ENCODE results near the gene SLC44A1.
"Not testable (repeated sequence)": the region's sequence is repeated elsewhere in the genome, so short reads cannot be mapped to it uniquely, and the experiment has no call there.

Gene SLC44A1

GRCh38 chr9:105262497-105262896, 18.0 kb downstream of the SLC44A1 start:
- peaks cover 35% of the 10 kb centered on the region for H3K79me2 ChIP-seq
- H3K36me3 ChIP-seq (ENCODE audit: control insufficient read depth, insufficient read depth, low read length) = no peaks in the 10 kb centered on the region
- no peak overlapping the region for H3K27ac ChIP-seq
- H3K4me3 ChIP-seq (ENCODE audit: low read depth, low read length) = no peak overlapping the region
- no peaks in the 10 kb centered on the region for H3K9me3 ChIP-seq (ENCODE audit: control insufficient read depth, low read length)
- H3K4me1 ChIP-seq = peaks cover 7% of the 10 kb centered on the region
- H3K27me3 ChIP-seq (ENCODE audit: control insufficient read depth, insufficient read depth, low read length) = no peaks in the 10 kb centered on the region
- no peak overlapping the region for H2AFZ ChIP-seq
- no peak overlapping the region for H3K9ac ChIP-seq
- H3K4me2 ChIP-seq (ENCODE audit: low read length) = no peak overlapping the region
- TF ChIP-seq CTCF (IDR thresholded peaks at IDR 0.05) = no peak

GRCh38 chr9:105264380-105264779, 19.9 kb downstream of the SLC44A1 start:
- no peak overlapping the region for H2AFZ ChIP-seq
- H3K27ac ChIP-seq = no peak overlapping the region
- no peak overlapping the region for H3K9ac ChIP-seq
- H3K27me3 ChIP-seq (ENCODE audit: control insufficient read depth, insufficient read depth, low read length) = no peaks in the 10 kb centered on the region
- H3K79me2 ChIP-seq = peaks cover 38% of the 10 kb centered on the region
- no peaks in the 10 kb centered on the region for H3K4me1 ChIP-seq
- no peaks in the 10 kb centered on the region for H3K36me3 ChIP-seq (ENCODE audit: control insufficient read depth, insufficient read depth, low read length)
- H3K4me2 ChIP-seq (ENCODE audit: low read length) = no peak overlapping the region
- no peak for TF ChIP-seq CTCF (IDR thresholded peaks at IDR 0.05)
- no peak overlapping the region for H3K4me3 ChIP-seq (ENCODE audit: low read depth, low read length)
- H3K9me3 ChIP-seq (ENCODE audit: control insufficient read depth, low read length) = no peaks in the 10 kb centered on the region

- H3K4me1 ChIP-seq; H2AFZ ChIP-seq; H3K27ac ChIP-seq; H3K9ac ChIP-seq; H3K9me3 ChIP-seq (ENCODE audit: control insufficient read depth, low read length); H3K27me3 ChIP-seq (ENCODE audit: control insufficient read depth, insufficient read depth, low read length); H3K4me3 ChIP-seq (ENCODE audit: low read depth, low read length); H3K4me2 ChIP-seq (ENCODE audit: low read length); H3K36me3 ChIP-seq (ENCODE audit: control insufficient read depth, insufficient read depth, low read length): not testable (repeated sequence)
- H3K79me2 ChIP-seq = peaks cover 32% of the 10 kb centered on the region
These were observed 23.8 kb downstream of the SLC44A1 start for GRCh38 chr9:105268254-105268653.

GRCh38 chr9:105269593-105269992, 25.1 kb downstream of the SLC44A1 start:
- Histone ChIP-seq H3K36me3 (ENCODE audit: control insufficient read depth, insufficient read depth, low read length) (no peaks in the 10 kb centered on the region), H3K4me1 (peaks cover 7% of the 10 kb centered on the region), H3K4me2 (ENCODE audit: low read length) (no peak overlapping the region), H2AFZ (no peak overlapping the region), H3K27ac (no peak overlapping the region), H3K27me3 (ENCODE audit: control insufficient read depth, insufficient read depth, low read length) (no peaks in the 10 kb centered on the region), H3K79me2 (peaks cover 29% of the 10 kb centered on the region), H3K9ac (no peak overlapping the region), H3K9me3 (ENCODE audit: control insufficient read depth, low read length) (no peaks in the 10 kb centered on the region), H3K4me3 (ENCODE audit: low read depth, low read length) (no peak overlapping the region)
- no peak for TF ChIP-seq CTCF (IDR thresholded peaks at IDR 0.05)

GRCh38 chr9:105270711-105271110, 26.3 kb downstream of the SLC44A1 start:
- Histone ChIP-seq H3K27ac (no peak overlapping the region), H3K4me1 (peaks cover 7% of the 10 kb centered on the region), H3K4me3 (ENCODE audit: low read depth, low read length) (no peak overlapping the region), H3K27me3 (ENCODE audit: control insufficient read depth, insufficient read depth, low read length) (no peaks in the 10 kb centered on the region), H2AFZ (no peak overlapping the region), H3K79me2 (peaks cover 21% of the 10 kb centered on the region), H3K9ac (no peak overlapping the region), H3K4me2 (ENCODE audit: low read length) (no peak overlapping the region), H3K9me3 (ENCODE audit: control insufficient read depth, low read length) (no peaks in the 10 kb centered on the region), H3K36me3 (ENCODE audit: control insufficient read depth, insufficient read depth, low read length) (no peaks in the 10 kb centered on the region)
- no peak for TF ChIP-seq CTCF (IDR thresholded peaks at IDR 0.05)

Measured in parathyroid adenoma (tissue), 2 donors.